ENCODE data around the gene KIF12.
A peak's percentile ranks its signal among the peaks of the same experiment; 100 is the strongest.

KIF12 gene

DNA sequence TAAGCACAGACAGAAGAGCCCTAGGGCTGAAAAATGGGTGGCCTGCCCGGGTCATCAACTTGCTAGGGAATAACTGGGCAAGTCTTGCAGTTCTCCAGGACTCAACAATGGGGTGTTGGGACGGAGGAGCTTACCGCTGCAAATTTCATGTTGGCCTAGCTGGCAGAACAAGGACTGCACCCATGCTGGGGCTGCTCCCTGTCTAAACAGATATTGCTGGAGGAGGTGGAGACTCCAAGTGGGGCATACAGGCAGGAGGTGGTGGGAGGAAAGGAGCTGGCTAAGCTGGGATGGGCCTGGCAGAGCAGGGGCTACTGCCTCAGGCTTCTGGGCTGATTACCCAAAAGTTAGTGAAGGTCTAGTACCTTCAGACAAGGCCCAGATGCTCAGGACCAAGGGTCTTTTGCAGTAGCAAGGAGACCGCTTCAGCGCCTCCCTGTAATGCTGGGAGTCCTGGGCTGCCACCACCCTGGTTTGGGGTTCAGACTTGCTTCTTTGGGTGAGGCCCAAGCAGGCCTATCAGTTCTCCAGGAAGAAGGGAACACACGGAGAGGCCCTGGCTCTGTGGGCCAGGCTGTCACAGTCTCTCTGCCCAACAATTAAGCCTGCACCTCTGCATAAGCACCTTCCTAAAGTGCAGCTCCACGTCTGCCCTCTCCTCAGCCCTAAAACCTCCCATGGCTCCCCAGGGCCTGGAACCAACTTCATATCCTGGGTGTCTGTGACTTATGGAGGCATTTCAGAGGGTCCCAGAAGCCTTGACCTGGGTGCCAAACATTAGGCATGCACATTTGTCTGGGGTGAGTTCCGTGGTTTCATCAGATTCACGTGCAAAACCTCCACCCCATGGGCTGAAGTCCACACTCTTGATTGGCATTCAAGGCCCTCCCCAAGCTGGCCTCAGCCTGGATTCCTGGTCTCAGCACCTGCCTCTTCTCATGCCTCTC lies 24.2 kb upstream of the KIF12 start:
- DNase-seq = no peak

DNA sequence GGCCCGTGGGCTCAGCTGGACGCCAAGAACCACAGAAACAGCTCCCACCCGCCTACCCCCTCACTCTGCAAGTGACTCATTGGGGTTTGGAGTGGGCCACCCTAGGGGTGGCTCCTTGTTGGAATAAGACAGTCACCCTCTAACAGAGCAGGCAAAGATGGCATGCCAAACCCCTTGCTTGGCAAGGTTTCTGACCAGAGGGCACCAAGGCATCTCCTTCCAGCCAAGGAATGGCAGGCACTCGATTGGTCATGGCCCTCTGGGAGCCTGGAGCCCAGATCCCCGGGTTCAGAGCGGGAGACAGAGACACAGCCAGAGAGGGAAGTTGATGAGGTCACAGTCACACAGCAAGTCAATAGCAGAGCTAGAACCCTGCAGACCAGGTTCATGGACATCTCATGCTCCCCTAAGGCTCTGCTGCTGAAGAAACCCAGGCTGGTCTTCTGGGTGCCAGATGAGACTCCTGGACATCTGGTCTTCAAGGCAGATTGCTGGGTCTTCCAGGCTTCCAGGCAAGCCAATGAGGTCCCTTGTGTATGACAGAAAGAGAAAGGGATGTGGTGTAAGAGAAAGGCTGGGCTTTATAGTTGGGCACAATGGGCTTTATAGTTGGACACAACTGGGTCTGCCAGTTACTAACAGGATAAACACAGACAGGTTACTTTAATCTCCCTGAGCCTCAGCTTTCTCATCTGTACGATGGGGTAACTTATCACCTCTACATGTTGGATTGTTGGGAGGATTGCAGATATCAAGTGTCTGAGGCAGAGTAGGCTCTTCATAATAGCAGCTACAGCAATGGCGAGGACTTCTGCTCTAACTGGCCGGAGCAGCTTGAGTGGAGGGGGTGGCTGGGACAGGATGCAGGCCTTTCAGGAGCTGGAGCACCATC lies 23.3 kb upstream of the KIF12 start:
- DNase-seq = no peak

DNA sequence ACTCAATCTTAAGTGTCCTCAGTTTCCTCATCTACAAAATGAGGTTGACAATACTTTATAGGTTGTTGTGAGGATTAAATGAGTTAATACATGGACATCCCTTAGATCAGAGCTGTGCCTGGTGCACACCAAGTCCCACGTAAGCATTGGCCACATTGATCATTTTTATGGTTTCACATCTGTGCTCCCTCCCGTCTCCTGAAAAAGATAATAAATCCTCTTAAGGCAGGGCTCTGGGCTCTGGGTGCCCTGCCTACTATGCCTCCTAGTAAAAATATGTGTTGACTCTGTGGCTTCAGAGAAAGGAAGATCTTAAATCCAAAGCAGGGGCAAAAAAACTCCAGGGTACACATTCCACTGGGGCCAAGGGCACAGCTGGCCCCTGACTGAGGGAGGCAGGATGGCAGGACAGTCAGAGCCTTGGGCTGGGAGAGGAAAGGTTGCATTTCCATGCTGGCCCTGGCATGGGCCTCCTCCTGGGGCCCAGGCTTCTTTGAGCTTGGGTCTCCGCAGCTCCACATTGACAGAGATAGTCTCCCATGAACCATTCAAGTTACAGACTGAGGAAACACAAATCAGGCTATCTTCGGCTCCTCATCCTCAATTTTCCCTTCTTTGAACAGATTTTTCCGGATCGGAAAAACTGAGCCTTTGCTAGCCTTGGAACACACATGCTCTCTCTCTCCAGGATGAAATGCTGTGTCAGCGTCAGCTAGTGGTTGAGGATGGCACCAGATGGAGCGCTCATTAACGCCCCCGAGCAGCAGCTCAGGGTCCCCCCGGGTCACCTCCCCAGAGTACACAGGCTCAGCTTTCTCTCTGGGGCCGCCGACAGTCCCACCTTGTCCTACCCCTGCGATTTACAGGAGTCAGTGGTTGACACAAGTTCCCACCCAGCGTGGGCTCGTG lies 22.4 kb upstream of the KIF12 start:
- DNase-seq = no peak

DNA sequence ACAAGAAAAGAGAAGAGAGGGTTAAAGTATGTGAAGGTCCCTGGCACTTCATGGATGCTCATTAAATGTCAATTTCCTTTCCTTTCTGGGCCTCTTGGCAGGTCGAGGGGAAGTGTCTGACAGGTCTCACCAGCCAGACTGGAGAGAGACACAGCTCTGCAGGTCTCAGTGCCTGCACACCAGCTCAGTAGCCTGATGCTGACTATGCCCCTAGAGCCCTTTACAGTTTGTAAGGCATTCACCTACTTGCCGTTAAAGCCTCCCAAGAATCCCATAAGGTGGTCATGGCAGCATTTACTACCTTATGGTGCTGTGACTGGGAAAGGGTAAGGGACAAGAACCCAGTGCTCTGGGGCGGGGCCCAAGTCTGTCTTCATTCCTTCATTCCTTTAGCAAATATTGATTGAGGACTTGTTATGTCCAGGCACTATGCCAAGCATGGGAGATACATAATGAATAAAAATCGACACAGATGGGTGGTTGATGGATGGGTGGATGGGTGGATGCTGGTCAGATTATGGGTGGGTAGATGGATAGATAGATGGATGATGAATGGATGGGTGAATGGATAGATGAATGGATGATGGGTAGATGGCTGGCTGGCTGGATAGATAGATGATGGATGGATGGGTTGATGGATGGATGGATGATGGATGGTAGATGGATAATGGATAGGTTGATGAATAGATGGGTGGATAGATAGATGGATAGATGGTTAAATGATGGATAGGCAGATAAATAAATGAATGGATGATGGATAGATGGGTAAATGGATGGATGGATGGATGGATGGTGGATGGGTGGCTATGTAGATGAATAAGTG lies 21.3 kb upstream of the KIF12 start:
- no peak for DNase-seq

DNA sequence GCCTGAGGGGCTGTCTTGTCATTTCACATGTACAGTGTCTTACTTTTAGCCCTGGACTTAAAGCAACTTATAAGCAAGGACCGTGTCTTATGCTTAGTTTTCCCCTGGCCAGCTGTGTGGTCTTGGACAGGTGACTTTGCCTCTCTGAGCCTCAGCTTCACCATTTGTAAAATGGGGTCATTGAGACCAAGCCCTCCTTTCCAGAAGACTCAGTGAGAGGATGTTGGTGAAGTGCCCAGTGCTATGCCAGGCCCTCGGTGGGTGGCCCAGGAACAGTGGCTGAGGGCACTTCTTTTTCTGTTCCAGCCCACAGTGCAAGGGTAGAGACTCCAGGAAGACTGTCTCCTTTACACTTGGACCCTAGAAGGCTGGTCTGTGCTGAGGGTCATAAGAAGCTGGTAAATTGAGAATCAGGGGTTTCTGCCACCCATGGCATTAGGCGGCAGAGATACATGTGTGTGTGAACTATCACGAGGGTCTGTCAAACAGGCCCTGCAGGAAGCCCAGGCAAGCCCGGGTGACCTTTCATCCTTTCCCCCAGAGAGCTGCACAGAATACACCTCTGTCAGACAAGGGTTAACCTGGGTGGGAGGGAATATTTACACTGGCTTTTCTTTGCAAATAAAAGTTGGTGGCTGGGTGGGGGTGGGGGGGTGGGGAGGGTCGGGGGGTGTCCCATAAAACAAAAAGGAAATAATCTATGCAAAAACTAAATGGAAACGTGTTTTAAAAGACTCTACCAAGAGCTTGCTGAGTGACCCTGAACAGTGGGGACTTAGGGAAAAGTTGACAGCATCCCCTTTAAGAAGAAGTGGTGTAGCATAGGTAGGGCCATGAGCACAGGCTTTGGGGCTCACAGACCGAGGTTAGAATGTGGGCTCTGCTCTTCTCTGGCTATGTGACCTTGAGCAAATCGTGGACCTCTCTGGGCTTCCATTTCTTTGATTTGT lies 20.4 kb upstream of the KIF12 start:
- peak in 1 of 51 donors; percentile 29 for DNase-seq

DNA sequence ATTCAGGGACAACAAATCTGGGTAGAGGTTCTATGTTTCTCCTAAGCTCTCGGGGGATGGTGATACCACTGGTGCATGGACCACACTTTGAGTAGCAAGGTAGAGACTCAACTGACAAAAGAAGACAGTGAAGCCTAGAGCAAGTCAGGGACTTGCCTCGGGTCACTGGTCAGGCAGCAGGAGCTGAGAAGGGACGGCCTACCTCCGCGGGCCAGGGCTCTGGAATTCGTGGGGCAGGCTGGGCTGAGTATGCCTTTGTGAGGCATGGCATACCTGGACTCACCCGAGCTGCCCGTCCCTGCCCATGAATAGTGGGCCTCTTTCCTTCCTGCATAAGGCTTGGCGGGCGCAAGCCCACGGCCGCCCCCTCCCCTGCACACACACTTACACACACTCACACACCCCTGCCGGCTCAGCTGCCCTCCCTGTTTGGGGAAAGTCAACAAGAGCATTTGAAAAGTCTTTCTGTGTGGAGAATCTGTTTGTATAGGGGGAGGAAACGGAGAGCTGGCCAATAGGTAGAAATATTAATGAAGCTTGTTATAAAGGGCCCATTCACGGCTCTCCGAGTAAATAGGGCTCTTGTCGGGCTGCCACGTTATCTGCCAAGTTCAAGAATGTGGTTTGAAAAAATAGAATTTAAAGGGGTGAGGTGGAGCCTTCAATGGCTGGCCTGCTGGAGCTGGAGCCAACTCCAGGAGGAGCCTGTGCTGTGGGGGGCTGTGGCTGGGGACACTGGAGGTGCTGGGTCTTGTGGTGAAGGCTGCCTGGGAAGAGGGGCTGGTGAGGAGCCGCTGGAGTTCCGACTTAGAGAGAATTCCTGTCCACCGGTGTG lies 19.1 kb upstream of the KIF12 start:
- peak in 13 of 51 donors; percentile 16 to 69 (median 43) for DNase-seq

DNA sequence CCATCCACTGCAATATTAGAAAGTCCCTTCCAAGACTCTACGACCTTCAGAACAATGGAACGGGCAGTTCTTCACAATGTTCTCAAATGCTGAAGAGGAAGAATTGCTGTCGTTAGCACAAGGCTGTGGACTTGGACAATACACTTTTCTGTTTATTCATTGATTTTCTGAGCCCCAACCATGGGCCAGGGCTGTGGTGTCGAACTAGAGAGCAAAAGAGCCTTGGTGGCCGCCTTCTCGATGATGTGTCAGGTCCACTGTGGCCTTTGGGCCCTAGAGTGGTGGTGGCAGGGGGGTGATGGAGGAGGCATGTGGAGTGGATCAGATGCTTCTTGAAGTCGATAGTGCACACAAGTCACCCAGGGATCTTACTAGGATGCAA lies 18.5 kb upstream of the KIF12 start:
- no peak for DNase-seq

DNA sequence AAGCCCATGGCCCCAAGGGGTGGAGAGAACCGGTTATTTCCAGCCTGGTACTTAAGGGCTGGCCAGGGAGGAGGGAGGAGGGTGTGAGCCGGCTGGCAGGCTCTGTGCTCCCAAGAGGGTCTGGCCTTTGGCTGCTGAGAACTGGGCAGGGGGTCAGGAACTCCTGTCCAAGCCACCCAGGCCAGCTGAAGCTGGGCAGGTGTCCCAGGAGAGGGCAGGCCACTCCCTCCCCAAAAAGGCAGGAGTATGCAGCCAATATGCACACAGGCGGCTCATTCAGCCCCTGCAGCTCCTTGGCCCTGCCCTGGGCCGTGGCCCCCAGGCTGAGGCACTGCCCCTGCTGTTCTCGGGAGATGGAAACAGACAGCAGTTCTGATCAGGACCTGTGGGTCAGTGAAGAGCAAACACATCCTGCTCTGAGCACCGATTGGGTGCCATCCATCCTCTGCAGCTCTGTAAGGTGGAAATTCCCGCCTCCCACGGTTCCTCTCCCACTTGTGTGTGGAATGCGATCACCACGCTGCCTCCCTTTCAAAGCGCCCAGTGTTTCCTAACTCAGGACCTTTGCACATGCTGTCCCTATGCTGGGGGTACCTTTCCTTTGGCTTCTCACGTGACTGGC lies 17.1 kb upstream of the KIF12 start:
- peak in 6 of 51 donors; percentile 21 to 39 (median 36) for DNase-seq

DNA sequence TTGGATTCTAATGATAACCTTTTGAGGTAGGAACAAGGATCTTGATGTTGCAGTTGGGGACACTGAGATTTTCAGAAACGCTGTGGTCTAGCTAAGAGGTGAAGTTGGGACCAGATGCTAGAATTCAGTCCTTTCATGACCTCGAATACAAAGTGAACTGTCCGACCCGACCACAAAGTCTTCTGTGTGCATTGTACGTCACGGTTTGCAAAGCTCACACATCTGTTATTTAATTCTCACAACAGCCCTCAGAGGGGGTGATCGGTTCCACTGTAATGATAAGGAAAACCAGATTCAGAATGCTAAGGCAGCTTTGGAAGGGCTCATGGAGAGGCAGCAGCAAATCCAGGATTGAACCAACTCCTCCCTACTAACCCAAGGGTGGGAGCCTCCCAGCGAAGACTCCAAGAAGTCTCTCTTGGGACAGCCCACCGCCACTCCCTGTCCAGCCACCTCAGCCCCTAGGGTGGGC lies 16.6 kb upstream of the KIF12 start:
- DNase-seq = no peak

DNA sequence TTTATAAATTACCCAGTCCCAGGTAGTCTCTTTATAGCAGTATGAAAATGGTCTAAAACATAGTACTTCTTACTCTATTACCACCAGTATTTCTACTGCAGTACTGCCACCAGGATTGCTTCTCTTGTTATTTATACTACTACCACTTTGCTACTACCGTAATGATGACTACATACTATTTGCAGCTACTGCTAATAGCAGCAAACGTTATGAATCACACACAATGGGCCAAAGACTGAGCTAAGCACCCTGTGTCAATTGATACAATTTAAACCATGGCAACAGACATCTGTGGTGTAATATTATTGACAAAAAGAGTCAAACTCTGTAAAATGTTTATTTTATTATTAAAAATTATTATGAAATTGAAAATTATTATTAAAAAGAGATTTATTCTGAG lies 15.3 kb upstream of the KIF12 start:
- DNase-seq = no peak

DNA sequence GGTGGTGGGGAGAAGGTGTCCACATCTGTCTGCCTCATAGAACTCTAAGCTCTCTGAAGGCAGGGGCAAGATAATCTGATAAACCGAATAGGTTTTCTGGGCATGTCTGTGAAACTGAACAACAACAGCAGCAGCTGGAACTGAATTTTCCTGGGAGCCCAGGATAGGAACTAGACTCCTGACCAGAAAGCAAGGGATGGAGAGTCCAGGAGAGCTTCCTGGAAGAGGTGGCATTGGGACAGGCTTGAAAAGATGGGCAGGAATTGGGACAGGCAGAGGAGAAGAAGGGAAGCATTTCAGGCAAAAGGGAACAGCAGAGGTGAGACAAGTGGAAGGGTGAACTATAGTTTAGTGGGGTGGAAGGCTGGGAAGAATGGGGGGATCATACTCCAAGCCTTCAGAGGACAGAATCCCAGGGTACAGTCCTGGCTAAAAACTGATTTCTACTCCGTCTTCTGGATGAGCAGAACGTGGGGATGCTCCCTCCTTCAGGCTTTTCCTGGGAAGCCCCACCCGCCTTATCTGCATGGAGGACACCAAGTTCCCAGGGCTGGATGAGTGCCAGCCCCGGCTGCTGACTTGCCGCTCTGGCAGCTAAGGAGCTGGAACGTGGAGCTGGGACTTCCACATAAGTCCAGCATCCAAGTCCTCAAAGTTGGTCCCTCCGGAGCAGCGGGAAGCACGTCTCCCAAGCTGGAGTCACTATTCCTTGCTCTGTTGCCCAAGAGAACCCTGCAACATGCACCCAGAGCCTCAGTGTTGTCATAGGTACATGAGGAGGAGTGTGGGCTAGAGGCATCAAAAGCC lies 13.9 kb upstream of the KIF12 start:
- DNase-seq = peak in 7 of 51 donors; percentile 7 to 25 (median 16)

DNA sequence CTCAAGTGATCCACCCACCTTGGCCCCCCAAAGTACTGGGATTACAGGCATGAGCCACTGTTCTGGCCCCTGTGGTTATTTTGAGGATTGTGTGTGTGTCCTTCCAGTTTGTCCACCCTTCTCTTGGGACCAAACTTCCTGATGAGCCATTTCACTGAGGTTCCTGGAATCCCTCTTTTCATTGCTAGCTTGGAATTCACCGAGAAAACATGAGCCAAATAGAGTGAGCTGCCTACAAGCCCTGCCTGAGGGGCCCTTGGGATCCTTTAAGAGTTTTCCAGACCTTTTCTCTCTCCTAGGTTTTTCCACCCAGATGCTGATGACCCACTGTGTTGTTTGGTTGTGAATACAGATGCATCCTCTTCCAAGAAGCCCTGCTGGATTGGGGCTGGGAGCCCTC lies 13.2 kb upstream of the KIF12 start:
- no peak for DNase-seq

DNA sequence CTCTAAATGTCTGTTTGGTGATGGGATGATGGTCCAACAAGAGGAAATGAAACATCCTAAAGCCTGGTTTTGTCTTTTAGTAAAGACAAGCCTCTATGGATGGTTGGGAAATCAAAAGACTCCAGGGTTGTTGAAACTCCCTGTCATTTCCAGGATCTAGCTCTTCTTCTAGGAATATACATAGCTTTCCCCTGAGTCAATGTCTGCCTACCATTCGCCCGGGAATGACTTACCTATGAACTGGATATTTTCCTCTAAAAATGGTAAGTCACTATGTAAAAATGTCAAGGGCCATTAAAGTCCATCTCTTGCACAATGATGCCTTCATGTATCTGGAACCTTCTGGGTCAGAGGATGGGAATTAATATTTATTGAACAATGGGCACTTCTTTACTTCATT lies 11.1 kb upstream of the KIF12 start:
- no peak for DNase-seq

DNA sequence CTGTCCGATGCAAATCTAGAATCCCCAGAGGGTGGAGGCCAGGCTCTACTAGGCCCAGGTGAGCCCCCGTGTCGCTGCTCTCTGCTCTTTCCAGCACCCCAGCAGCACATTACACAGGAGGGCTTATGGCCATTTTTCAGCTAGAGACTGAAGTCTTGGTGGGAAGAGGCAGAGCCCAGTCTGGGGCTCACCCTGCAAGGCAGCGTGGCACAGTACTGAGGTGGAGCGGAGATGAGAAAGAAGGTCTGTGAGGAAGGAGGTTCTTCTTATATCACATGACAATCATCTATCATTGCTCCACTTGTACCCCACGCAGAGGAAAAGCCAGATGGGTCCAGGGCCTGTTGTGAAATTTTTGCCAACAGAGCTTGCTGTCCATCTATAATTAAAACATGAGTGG lies 10.0 kb upstream of the KIF12 start:
- DNase-seq = no peak

DNA sequence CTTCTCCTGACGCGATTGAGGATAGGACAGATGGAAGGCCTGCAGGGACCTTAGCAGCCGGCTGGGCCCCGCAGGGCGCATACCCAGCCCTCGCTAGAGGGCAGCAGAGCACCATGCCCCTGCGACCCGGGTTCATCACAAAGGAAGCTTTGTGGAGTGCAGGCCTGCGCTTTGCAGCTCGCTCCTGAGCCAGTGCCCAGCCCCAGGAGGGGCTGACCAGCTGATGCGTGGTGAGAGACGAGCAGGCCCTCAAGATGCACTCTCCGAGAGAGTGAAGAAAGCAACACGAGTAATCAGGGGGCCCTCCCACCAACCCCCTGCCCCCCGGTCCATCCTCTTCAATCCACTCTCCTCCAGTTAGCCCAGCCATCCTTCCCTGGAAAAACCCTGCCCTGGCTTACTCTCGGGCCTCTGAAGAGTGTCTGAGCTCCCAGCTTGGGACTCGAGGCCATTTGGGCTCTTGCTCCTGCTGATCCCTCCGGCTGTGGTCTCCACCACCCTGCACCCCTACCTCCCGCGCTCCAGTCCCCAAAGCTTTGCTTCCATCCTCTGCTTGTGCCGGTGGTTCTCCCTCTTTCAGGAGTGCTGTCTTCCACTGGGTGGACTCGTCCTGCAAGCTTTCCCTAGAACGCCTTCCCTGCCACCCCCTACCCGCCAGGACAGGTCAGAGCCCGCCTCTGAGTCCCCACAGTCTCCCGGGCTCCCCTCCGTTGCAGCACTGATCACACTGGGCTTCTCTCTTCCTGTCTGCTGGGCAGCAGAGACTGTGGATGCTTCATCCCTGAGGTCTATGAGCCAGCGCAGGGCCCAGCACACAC lies 9.1 kb upstream of the KIF12 start:
- peak in 48 of 51 donors; percentile 23 to 90 (median 71) for DNase-seq
